CD4-positive, alpha-beta T cell (primary cell): ENCODE measurements around the gene ACD. TPM values are rescaled to one million over a fixed set of nuclear protein-coding genes. Genes with fewer than 3 reads are reported as not detected.

Source experiments
- ATAC-seq: fragments of 200-7000 bp; cut with Tn5 transposase; one replicate; pipeline ENCODE4 v1.10.0; 2022; ENCODE audit warnings: mild to moderate bottlenecking; ENCODE audit not compliant: poor library complexity
- CTCF ChIA-PET: fragments of 350-600 bp; sonication (Branson Sonifier 250); formaldehyde crosslinking; loops from one replicate; lab custom pipeline; 2021; ENCODE audit warnings: antibody characterized with exemption, inconsistent platforms; lab: Charles Lee
- POLR2A ChIA-PET: fragments of 350-600 bp; sonication (Branson Sonifier 250); formaldehyde crosslinking; loops from one replicate; lab custom pipeline; 2021; ENCODE audit warnings: antibody characterized with exemption, inconsistent platforms; lab: Charles Lee
- DNase-seq, 14 experiments: peaks; one replicate each; pipeline ENCODE4 v3.0.0-alpha.2; 2013 to 2020; ENCODE audit warnings: mixed read lengths in 2 of 14
- H3K27ac ChIP-seq, 2 donors: one replicate each; pipeline versions ENCODE4 v1.5.1 to v1.7.0; 2013; ENCODE audit warnings: low read length in 2 of 2, low read depth in 1 of 2, mild to moderate bottlenecking in 1 of 2
- H3K27me3 ChIP-seq, 2 experiments: 1 replicate in 1 of 2; 2 replicates in 1 of 2; pipeline versions ENCODE4 v1.6.1 to v1.7.0; 2013; ENCODE audit warnings: low read length in 2 of 2, control low read depth in 1 of 2, mild to moderate bottlenecking in 1 of 2, moderate library complexity in 1 of 2; ENCODE audit not compliant: insufficient read depth in 2 of 2, control insufficient read depth in 1 of 2
- H3K36me3 ChIP-seq: one replicate; pipeline ENCODE4 v1.6.1; 2013; ENCODE audit warnings: low read length, control low read depth; ENCODE audit not compliant: insufficient read depth
- H3K4me1 ChIP-seq: one replicate; pipeline ENCODE4 v1.6.1; 2013; ENCODE audit warnings: low read length, control low read depth; ENCODE audit not compliant: insufficient read depth
- H3K4me3 ChIP-seq: one replicate; pipeline ENCODE4 v1.5.1; 2013; ENCODE audit warnings: mild to moderate bottlenecking, low read length, moderate library complexity
- H3K9me3 ChIP-seq, 2 experiments: 1 replicate in 1 of 2; 2 replicates in 1 of 2; pipeline versions ENCODE4 v1.6.1 to v1.7.0; 2013; ENCODE audit warnings: low read length in 2 of 2, mild to moderate bottlenecking in 2 of 2, control low read depth in 1 of 2, moderate library complexity in 1 of 2; ENCODE audit not compliant: control insufficient read depth in 1 of 2, insufficient read depth in 1 of 2
- H3K27ac Mint-ChIP-seq: one replicate; pipeline ENCODE4 v1.8.0; 2020; ENCODE audit warnings: mixed read lengths
- H3K27me3 Mint-ChIP-seq: one replicate; pipeline ENCODE4 v1.8.0; 2021; ENCODE audit warnings: mixed read lengths
- H3K36me3 Mint-ChIP-seq: one replicate; pipeline ENCODE4 v1.8.0; 2021; ENCODE audit warnings: low read depth, mixed read lengths
- H3K4me1 Mint-ChIP-seq: one replicate; pipeline ENCODE4 v1.8.0; 2021; ENCODE audit warnings: low read depth, mixed read lengths
- H3K4me3 Mint-ChIP-seq: one replicate; pipeline ENCODE4 v1.8.0; 2020; ENCODE audit warnings: mild to moderate bottlenecking, mixed read lengths
- H3K9me3 Mint-ChIP-seq: one replicate; pipeline ENCODE4 v1.8.0; 2020; ENCODE audit warnings: mixed read lengths
- CTCF ChIP-seq: fragments of 200-600 bp; IDR thresholded peaks from one replicate; pipeline ENCODE4 v1.8.0; 2022; ENCODE audit warnings: antibody characterized with exemption, mild to moderate bottlenecking
- intact Hi-C, 2 experiments: fragments of 100-400 bp; cut with DNase I in 1 of 2; cut with micrococcal nuclease in 1 of 2; formaldehyde crosslinking; loops; one replicate each; pipeline versions ENCODE4 v1.15.1 to v1.9.0; 2023 to 2025; cut with DNase I, micrococcal nuclease
- total RNA-seq, 174 experiments: library from RNA in 2 of 174; stranded (reverse) in 2 of 174; gene quantifications; one replicate each; pipeline ENCODE4 v1.2.3 and lab custom pipeline; 2021 to 2026

Gene ACD
- total RNA-seq, 2 experiments from 2014 or later = 21.6 to 26.0 TPM

- no peak overlapping the region for H3K27ac ChIP-seq
- H3K27ac Mint-ChIP-seq = peak overlapping the region; percentile 71
- H3K9me3 Mint-ChIP-seq = no peaks in the 10 kb centered on the region
- no peaks in the 10 kb centered on the region for H3K9me3 ChIP-seq
- no peak for ATAC-seq
- H3K36me3 Mint-ChIP-seq = peaks cover 70% of the 10 kb centered on the region
- no peak overlapping the region for H3K4me3 ChIP-seq
- ChIA-PET CTCF (no interaction called here), POLR2A (interaction anchor here (0.7 kb wide), 1 partner anchor 104 kb away, joined by 3 read pairs; no protein-coding TSS in a partner anchor)
- H3K4me1 Mint-ChIP-seq = peaks cover 12% of the 10 kb centered on the region
- H3K27me3 ChIP-seq = no peaks in the 10 kb centered on the region
- no peak overlapping the region for H3K4me3 Mint-ChIP-seq
- no peak for TF ChIP-seq CTCF
- DNase-seq = no peak
- intact Hi-C loops = no loop called here
- peaks cover 85% of the 10 kb centered on the region for H3K36me3 ChIP-seq
- no peaks in the 10 kb centered on the region for H3K27me3 Mint-ChIP-seq
- H3K4me1 ChIP-seq = peaks cover 21% of the 10 kb centered on the region
Measured at GRCh38 chr16:67651039-67651438, 9.0 kb downstream of the ACD start.

- peak overlapping the region; percentile 71 for H3K27ac Mint-ChIP-seq
- H3K4me3 Mint-ChIP-seq = peak overlapping the region; percentile 66
- Histone ChIP-seq H3K27ac (no peak overlapping the region), H3K27me3 (no peaks in the 10 kb centered on the region), H3K4me1 (peaks cover 31% of the 10 kb centered on the region), H3K36me3 (peaks cover 75% of the 10 kb centered on the region), H3K4me3 (no peak overlapping the region), H3K9me3 (no peaks in the 10 kb centered on the region)
- POLR2A ChIA-PET = no interaction called here
- ATAC-seq (no peak), DNase-seq (no peak)
- H3K9me3 Mint-ChIP-seq = no peaks in the 10 kb centered on the region
- H3K36me3 Mint-ChIP-seq = peaks cover 65% of the 10 kb centered on the region
- H3K4me1 Mint-ChIP-seq = peaks cover 12% of the 10 kb centered on the region
- no peaks in the 10 kb centered on the region for H3K27me3 Mint-ChIP-seq
- intact Hi-C loops = no loop called here
- no peak for TF ChIP-seq CTCF
- CTCF ChIA-PET = interaction anchor here (0.6 kb wide), 1 partner anchor 28 kb away, joined by 3 read pairs; no protein-coding TSS in a partner anchor
Measured at GRCh38 chr16:67650023-67650422, 10.0 kb downstream of the ACD start.

- peak in 1 of 14 experiments; percentile 25 for DNase-seq
- Mint-ChIP-seq H3K27ac (no peak overlapping the region), H3K4me3 (no peak overlapping the region), H3K4me1 (peaks cover 12% of the 10 kb centered on the region), H3K9me3 (no peaks in the 10 kb centered on the region), H3K27me3 (no peaks in the 10 kb centered on the region), H3K36me3 (peaks cover 60% of the 10 kb centered on the region)
- intact Hi-C loops = no loop called here
- H3K27ac ChIP-seq = no peak overlapping the region
- no peaks in the 10 kb centered on the region for H3K27me3 ChIP-seq
- H3K4me1 ChIP-seq = peaks cover 33% of the 10 kb centered on the region
- peaks cover 70% of the 10 kb centered on the region for H3K36me3 ChIP-seq
- ChIA-PET CTCF (interaction anchor here (0.8 to 1.5 kb wide), 2 partner anchors 66 to 128 kb away, joined by 3 to 4 read pairs; no protein-coding TSS in a partner anchor), POLR2A (interaction anchor here (5.8 kb wide), 1 partner anchor 9 kb away, joined by 74 read pairs; the partner anchor contains the start of gene ACD)
- no peak overlapping the region for H3K4me3 ChIP-seq
- no peak for ATAC-seq
- H3K9me3 ChIP-seq = no peaks in the 10 kb centered on the region
- TF ChIP-seq CTCF = no peak
Measured at GRCh38 chr16:67649494-67649931, 10.5 kb downstream of the ACD start.
